ENCODE results near the gene NEU2. TPM values are rescaled to one million over a fixed set of nuclear protein-coding genes. Genes with fewer than 3 reads are reported as not detected.

NEU2 gene
- total RNA-seq, 4 donors from 2014 or later = not detected

- H3K27me3 ChIP-seq = no peaks in the 10 kb centered on the region
- WGBS, 2 donors = 94 to 95% methylated on average over 9 of the region's 9 CpGs
- H3K4me3 ChIP-seq (replicated peaks in 1 of 3) = no peak overlapping the region
- intact Hi-C loops (cut with DNase I) = no loop called here
- no peaks in the 10 kb centered on the region for H3K36me3 ChIP-seq
- H3K9me3 ChIP-seq = no peaks in the 10 kb centered on the region
- TF ChIP-seq, protein P1, sequence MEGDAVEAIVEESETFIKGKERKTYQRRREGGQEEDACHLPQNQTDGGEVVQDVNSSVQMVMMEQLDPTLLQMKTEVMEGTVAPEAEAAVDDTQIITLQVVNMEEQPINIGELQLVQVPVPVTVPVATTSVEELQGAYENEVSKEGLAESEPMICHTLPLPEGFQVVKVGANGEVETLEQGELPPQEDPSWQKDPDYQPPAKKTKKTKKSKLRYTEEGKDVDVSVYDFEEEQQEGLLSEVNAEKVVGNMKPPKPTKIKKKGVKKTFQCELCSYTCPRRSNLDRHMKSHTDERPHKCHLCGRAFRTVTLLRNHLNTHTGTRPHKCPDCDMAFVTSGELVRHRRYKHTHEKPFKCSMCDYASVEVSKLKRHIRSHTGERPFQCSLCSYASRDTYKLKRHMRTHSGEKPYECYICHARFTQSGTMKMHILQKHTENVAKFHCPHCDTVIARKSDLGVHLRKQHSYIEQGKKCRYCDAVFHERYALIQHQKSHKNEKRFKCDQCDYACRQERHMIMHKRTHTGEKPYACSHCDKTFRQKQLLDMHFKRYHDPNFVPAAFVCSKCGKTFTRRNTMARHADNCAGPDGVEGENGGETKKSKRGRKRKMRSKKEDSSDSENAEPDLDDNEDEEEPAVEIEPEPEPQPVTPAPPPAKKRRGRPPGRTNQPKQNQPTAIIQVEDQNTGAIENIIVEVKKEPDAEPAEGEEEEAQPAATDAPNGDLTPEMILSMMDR (IDR thresholded peaks at IDR 0.05) = no peak
- no peak for TF ChIP-seq POLR2A (IDR thresholded peaks at IDR 0.05)
- no peak overlapping the region for H3K27ac ChIP-seq
- DNase-seq = no peak
- no peaks in the 10 kb centered on the region for H3K4me1 ChIP-seq
Measured at GRCh38 chr2:233029321-233029720, 3.2 kb upstream of the NEU2 start.

GRCh38 chr2:233031556-233032500, 644 bp upstream of the NEU2 start:
- TF ChIP-seq POLR2A (IDR thresholded peaks at IDR 0.05) = no peak
- TF ChIP-seq, protein P1 (IDR thresholded peaks at IDR 0.05) = no peak
- Histone ChIP-seq H3K27me3 (no peaks in the 10 kb centered on the region), H3K9me3 (no peaks in the 10 kb centered on the region), H3K36me3 (no peaks in the 10 kb centered on the region), H3K27ac (no peak overlapping the region), H3K4me3 (replicated peaks in 1 of 3) (no peak overlapping the region), H3K4me1 (no peaks in the 10 kb centered on the region)
- intact Hi-C loops (cut with DNase I) = no loop called here
- WGBS, 2 donors = 75 to 80% methylated on average over 26 to 27 of the region's 27 CpGs
- DNase-seq = no peak

DNA sequence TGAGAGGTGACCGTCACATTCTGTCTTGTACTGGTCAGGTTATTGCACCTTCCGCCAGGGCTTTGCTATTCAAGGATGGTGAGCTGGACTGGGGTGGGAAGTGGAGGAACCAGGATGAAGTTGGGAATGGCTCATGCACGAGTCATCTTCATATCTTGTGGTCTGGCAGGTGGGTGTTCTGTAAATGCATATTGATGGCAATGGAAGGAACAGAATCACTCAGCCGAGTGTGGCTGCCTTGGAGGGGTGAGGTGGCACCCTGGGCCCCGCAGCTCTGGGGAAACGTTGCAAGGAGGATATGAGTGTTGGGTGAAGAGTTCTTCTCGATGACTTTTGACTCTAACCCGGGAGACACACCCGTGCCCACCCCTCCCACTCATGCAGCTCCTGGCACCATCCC, 1.2 kb downstream of the NEU2 start:
- Histone ChIP-seq H3K9me3 (no peaks in the 10 kb centered on the region), H3K36me3 (no peaks in the 10 kb centered on the region), H3K4me3 (replicated peaks in 1 of 3) (no peak overlapping the region), H3K27me3 (no peaks in the 10 kb centered on the region), H3K27ac (no peak overlapping the region), H3K4me1 (no peaks in the 10 kb centered on the region)
- intact Hi-C loops (cut with DNase I) = no loop called here
- no peak for DNase-seq
- TF ChIP-seq POLR2A (IDR thresholded peaks at IDR 0.05) = no peak
- TF ChIP-seq, protein P1 (IDR thresholded peaks at IDR 0.05) = no peak
- WGBS, 2 donors = 71 to 82% methylated on average over 9 of the region's 9 CpGs

GRCh38 chr2:233034091-233034882, 1.8 kb downstream of the NEU2 start:
- intact Hi-C loops (cut with DNase I) = no loop called here
- no peaks in the 10 kb centered on the region for H3K36me3 ChIP-seq
- 95% methylated on average over 9 to 17 of the region's 37 CpGs for WGBS, 2 donors
- H3K27me3 ChIP-seq = no peaks in the 10 kb centered on the region
- H3K4me1 ChIP-seq = no peaks in the 10 kb centered on the region
- H3K27ac ChIP-seq = no peak overlapping the region
- no peak for DNase-seq
- TF ChIP-seq, protein P1 (IDR thresholded peaks at IDR 0.05) = no peak
- TF ChIP-seq POLR2A (IDR thresholded peaks at IDR 0.05) = no peak
- H3K9me3 ChIP-seq = no peaks in the 10 kb centered on the region
- no peak overlapping the region for H3K4me3 ChIP-seq (replicated peaks in 1 of 3)

Data from thyroid gland (tissue), 4 donors.